ENCODE results near the gene ALDH3B1.

DNA sequence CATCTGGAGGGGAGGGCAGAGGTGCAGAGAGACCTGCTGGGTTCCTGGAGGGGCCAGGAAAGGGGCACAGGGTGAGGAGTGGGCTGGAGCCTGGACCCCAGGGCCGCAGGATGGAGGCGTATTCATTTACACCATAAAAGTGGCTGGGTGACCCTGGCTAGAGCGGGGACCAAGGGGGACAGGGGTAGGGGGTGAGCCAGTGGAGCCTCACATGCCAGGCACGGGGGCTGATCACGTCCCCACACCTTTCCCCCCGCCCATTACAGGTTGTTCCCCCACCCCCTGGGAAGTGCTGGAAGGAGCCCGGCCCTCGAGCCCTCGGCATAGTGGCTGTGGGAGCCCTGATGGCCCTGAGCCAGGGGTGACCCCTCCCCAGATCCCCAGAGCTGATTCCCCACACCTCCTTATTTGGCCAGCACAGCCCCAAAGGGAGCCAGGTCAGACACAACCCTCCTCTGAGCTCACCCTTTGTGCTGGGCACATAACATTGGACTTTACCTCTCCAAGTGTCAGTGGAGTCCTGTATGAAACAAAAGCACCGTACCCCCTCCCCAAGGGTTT, 29.5 kb downstream of the ALDH3B1 start:
- no peak for TF ChIP-seq CTCF (IDR thresholded peaks at IDR 0.05)
- no peak for TF ChIP-seq ZFX (IDR thresholded peaks at IDR 0.05; ENCODE audit: borderline replicate concordance)
